ENCODE results near the gene KRTAP29-1. TPM values are rescaled to one million over a fixed set of nuclear protein-coding genes. Genes with fewer than 3 reads are reported as not detected.

Gene KRTAP29-1
- total RNA-seq, 1 experiment from 2014 or later = not detected

DNA sequence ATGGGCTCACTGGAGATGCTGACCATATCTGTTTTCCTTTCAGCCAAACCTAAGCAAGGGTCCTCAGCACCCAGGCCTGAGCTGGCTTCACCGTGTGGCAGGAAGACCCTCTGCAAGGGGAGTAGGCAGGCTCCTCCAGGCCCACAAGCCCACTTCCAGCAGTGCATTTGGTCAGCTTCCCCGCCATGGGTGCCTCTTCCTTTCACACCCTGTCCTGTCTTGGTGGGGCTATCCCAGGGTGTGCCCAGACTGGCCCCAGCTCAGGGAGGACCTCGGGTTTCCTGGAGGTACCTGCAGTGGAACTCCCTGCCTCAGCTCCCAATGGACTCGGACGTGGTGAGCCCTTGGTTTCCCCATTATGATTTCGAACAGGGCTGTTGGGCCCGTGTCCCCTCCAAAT is 25.6 kb upstream of the KRTAP29-1 start:
- Histone ChIP-seq H2AK5ac (ENCODE audit: insufficient read length, low read length) (no peak overlapping the region), H2BK120ac (ENCODE audit: low read depth, low read length, poor library complexity, severe bottlenecking) (no peak overlapping the region), H3T11ph (ENCODE audit: low read length) (no peak overlapping the region), H2BK20ac (ENCODE audit: low read depth, low read length, poor library complexity, severe bottlenecking) (no peak overlapping the region), H3K9ac (ENCODE audit: extremely low read depth, insufficient read length, low read length) (no peak overlapping the region), H3K27me3 (ENCODE audit: insufficient read depth, low read length) (no peaks in the 10 kb centered on the region), H3K56ac (ENCODE audit: insufficient read length, low read depth, low read length) (no peak overlapping the region), H3K4me2 (ENCODE audit: insufficient read depth, insufficient read length, low read length) (no peak overlapping the region), H4K91ac (ENCODE audit: insufficient read length, low read depth, low read length) (no peak overlapping the region), H3K18ac (ENCODE audit: insufficient read length, low read depth, low read length) (no peak overlapping the region), H3K23me2 (ENCODE audit: insufficient read length, low read depth, low read length, poor library complexity, severe bottlenecking) (no peaks in the 10 kb centered on the region), H4K20me1 (ENCODE audit: control insufficient read depth, insufficient read depth, insufficient read length) (no peaks in the 10 kb centered on the region), H3K79me2 (ENCODE audit: insufficient read depth, low read length) (no peaks in the 10 kb centered on the region), H3K4ac (ENCODE audit: low read depth, low read length) (no peak overlapping the region), H2BK12ac (ENCODE audit: insufficient read length, low read depth, low read length) (no peak overlapping the region), H2BK5ac (ENCODE audit: insufficient read length, low read length) (no peak overlapping the region), H4K5ac (ENCODE audit: insufficient read length, low read depth, low read length) (no peak overlapping the region), H3K4me1 (ENCODE audit: insufficient read depth, low read length) (no peaks in the 10 kb centered on the region), H4K8ac (replicated peaks; ENCODE audit: insufficient read length, low read depth, low read length) (no peak overlapping the region), H3K23ac (ENCODE audit: insufficient read length, low read depth, low read length) (no peak overlapping the region), H2AFZ (ENCODE audit: low read length) (no peak overlapping the region), H3K14ac (ENCODE audit: insufficient read depth, low read length) (no peak overlapping the region), H2BK15ac (ENCODE audit: low read depth, low read length) (no peak overlapping the region), H3K27ac (ENCODE audit: insufficient read length, low read depth, low read length) (no peak overlapping the region), H3K9me3 (ENCODE audit: control insufficient read depth, low read depth, low read length) (no peaks in the 10 kb centered on the region), H3K79me1 (ENCODE audit: insufficient read depth, low read depth, low read length, poor library complexity, severe bottlenecking) (no peaks in the 10 kb centered on the region)
- Mint-ChIP-seq H3K4me1 (peaks cover 3 to 4% of the 10 kb centered on the region in 2 experiments; a peak in 2 of 4 replicates), H3K36me3 (ENCODE audit: insufficient read depth in 1 of 3, low read depth in 3 of 3) (no peaks in the 10 kb centered on the region), H3K27ac (no peak overlapping the region), H3K9me3 (no peaks in the 10 kb centered on the region), H3K27me3 (ENCODE audit: low read depth) (no peaks in the 10 kb centered on the region; the same call in 1 of the 2 replicates), H3K4me3 (no peak overlapping the region)
- no peak for DNase-seq
- no CpG with 5 or more reads among the region's 7 CpGs for WGBS (ENCODE audit: extremely low coverage, insufficient read length, low lambda C conversion rate)
- TF ChIP-seq, protein P1, sequence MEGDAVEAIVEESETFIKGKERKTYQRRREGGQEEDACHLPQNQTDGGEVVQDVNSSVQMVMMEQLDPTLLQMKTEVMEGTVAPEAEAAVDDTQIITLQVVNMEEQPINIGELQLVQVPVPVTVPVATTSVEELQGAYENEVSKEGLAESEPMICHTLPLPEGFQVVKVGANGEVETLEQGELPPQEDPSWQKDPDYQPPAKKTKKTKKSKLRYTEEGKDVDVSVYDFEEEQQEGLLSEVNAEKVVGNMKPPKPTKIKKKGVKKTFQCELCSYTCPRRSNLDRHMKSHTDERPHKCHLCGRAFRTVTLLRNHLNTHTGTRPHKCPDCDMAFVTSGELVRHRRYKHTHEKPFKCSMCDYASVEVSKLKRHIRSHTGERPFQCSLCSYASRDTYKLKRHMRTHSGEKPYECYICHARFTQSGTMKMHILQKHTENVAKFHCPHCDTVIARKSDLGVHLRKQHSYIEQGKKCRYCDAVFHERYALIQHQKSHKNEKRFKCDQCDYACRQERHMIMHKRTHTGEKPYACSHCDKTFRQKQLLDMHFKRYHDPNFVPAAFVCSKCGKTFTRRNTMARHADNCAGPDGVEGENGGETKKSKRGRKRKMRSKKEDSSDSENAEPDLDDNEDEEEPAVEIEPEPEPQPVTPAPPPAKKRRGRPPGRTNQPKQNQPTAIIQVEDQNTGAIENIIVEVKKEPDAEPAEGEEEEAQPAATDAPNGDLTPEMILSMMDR (conservative IDR thresholded peaks at IDR 0.05) = no peak
